Left lung (tissue), 10 donors: ENCODE results near the gene FLT3LG. TPM values are rescaled to one million over a fixed set of nuclear protein-coding genes. Genes with fewer than 3 reads are reported as not detected.

ENCODE experiments used
- ATAC-seq: fragments of 200-7000 bp; cut with Tn5 transposase; one replicate; pipeline ENCODE4 v1.9.1; 2020; ENCODE audit warnings: moderate library complexity
- DNase-seq, 4 donors: peaks; one replicate each; pipeline ENCODE4 v3.0.0-alpha.2; 2013 to 2020
- H3K27ac ChIP-seq, 2 donors: fragments of 200-600 bp; sonication (generic) in 1 of 2; one replicate each; pipeline versions ENCODE4 v1.5.0 to v1.8.0; 2020 to 2021
- H3K27me3 ChIP-seq, 2 donors: fragments of 200-600 bp; sonication (generic) in 1 of 2; one replicate each; pipeline versions ENCODE4 v1.5.0 to v1.8.0; 2020 to 2021
- H3K36me3 ChIP-seq, 2 donors: fragments of 200-600 bp; sonication (generic) in 1 of 2; one replicate each; pipeline versions ENCODE4 v1.5.0 to v1.8.0; 2020 to 2021
- H3K4me1 ChIP-seq, 2 donors: fragments of 200-600 bp; one replicate each; pipeline ENCODE4 v1.8.0; 2021
- H3K4me3 ChIP-seq, 2 donors: fragments of 200-600 bp; sonication (generic) in 1 of 2; one replicate each; pipeline versions ENCODE4 v1.5.0 to v1.8.0; 2020 to 2021; ENCODE audit warnings: mild to moderate bottlenecking in 1 of 2
- H3K9me3 ChIP-seq, 2 donors: fragments of 200-600 bp; sonication (generic) in 1 of 2; one replicate each; pipeline versions ENCODE4 v1.5.0 to v1.8.0; 2020 to 2021
- CTCF ChIP-seq, 2 donors: fragments of 200-600 bp; sonication (generic) in 1 of 2; IDR thresholded peaks; one replicate each; pipeline versions ENCODE4 v1.5.0 to v1.8.0; 2021; ENCODE audit warnings: antibody characterized with exemption in 2 of 2
- intact Hi-C, 2 donors: fragments of 100-400 bp; cut with DNase I; formaldehyde crosslinking; loops; one replicate each; pipeline versions ENCODE4 v1.11.2 to v1.14.2; 2022
- microRNA-seq, 2 donors: library from miRNA; unstranded; fragments of <30 nt; microRNA quantifications; one replicate each; pipeline ENCODE4, GENCODE V29; 2019
- polyA plus RNA-seq, 6 donors: library from polyadenylated mRNA; unstranded; fragments of 120-200 nt; gene quantifications; one replicate each; pipeline ENCODE4 v1.2.1, GENCODE V29; 2013; ENCODE audit not compliant: insufficient read length in 6 of 6
- total RNA-seq, 2 donors: library from RNA; stranded (reverse); fragmentation: NEBNext Ultra II Directional; extraction: Animal tissue kit (Norgen Biotek cat#: 25700); gene quantifications; one replicate each; pipeline ENCODE4 v1.2.1, GENCODE V29; 2021
- donor health status: DM: no; HTN: yes; CAD: no.
- donor health status: DM: no; HTN: no; CAD: no.

Gene FLT3LG
- total and polyA plus RNA-seq, 8 donors, result 6.7 to 10.1 (median 7.4) TPM

GRCh38 chr19:49530708-49531107 is 56.7 kb downstream of the FLT3LG start:
- H3K4me3 ChIP-seq, result no peak overlapping the region
- H3K4me1 ChIP-seq, result peaks cover 11 to 44% of the 10 kb centered on the region in 2 donors
- peaks cover 0 to 60% of the 10 kb centered on the region in 2 donors for H3K36me3 ChIP-seq
- no peaks in the 10 kb centered on the region for H3K27me3 ChIP-seq
- no peak for DNase-seq
- H3K9me3 ChIP-seq, result no peaks in the 10 kb centered on the region
- H3K27ac ChIP-seq, result no peak overlapping the region
- intact Hi-C loops, result no loop called here
- ATAC-seq, result no peak
- TF ChIP-seq CTCF (IDR thresholded peaks at IDR 0.05), result no peak

- intact Hi-C loops, result no loop called here
- peak; percentile 96 for ATAC-seq
- Histone ChIP-seq H3K27ac (peak overlapping the region in 1 of 2 donors; percentile 37), H3K9me3 (no peaks in the 10 kb centered on the region), H3K4me3 (peak overlapping the region; percentile 36 to 73), H3K4me1 (peaks cover 7 to 33% of the 10 kb centered on the region in 2 donors), H3K27me3 (no peaks in the 10 kb centered on the region), H3K36me3 (peaks cover 0 to 63% of the 10 kb centered on the region in 2 donors)
- TF ChIP-seq CTCF (IDR thresholded peaks at IDR 0.05), result peak; percentile 13 to 21
- peak; percentile 70 to 94 (median 74) for DNase-seq
Observed at GRCh38 chr19:49533551-49534488, 59.8 kb downstream of the FLT3LG start.

- DNase-seq (no peak), ATAC-seq (no peak)
- no peaks in the 10 kb centered on the region for H3K9me3 ChIP-seq
- H3K4me1 ChIP-seq, result peaks cover 7 to 33% of the 10 kb centered on the region in 2 donors
- H3K27ac ChIP-seq, result no peak overlapping the region
- H3K36me3 ChIP-seq, result peaks cover 0 to 67% of the 10 kb centered on the region in 2 donors
- H3K4me3 ChIP-seq, result peak overlapping the region in 1 of 2 donors; percentile 73
- no peak for TF ChIP-seq CTCF (IDR thresholded peaks at IDR 0.05)
- H3K27me3 ChIP-seq, result no peaks in the 10 kb centered on the region
- intact Hi-C loops, result no loop called here
Observed at GRCh38 chr19:49534632-49535385, 60.8 kb downstream of the FLT3LG start.

Small RNA genes lying within 50 kb of the gene (microRNA-seq; reads per million reads assigned to microRNA genes)
- gene MIR150, result 699 to 2,764 reads per million in 2 donors

Other genes starting within 250 kb of the FLT3LG start
- 1 to 10 TPM in 1 of 2 donors, under 1 TPM in 1; 0.52 to 1.0 TPM for gene SLC6A16, start 149.0 kb upstream of the FLT3LG start, total RNA-seq
- gene SLC6A16, start 149.0 kb upstream of the FLT3LG start, polyA plus RNA-seq, result 1 to 10 TPM; 2.5 to 6.2 (median 4.3) TPM
- gene CD37, start 138.8 kb upstream of the FLT3LG start, total RNA-seq, result 10 to 100 TPM; 59.0 to 83.2 TPM
- gene CD37, start 138.8 kb upstream of the FLT3LG start, polyA plus RNA-seq, result 10 to 100 TPM; 36.5 to 55.9 (median 52.4) TPM
- 10 to 100 TPM; 36.3 to 50.5 TPM for gene TEAD2, start 111.8 kb upstream of the FLT3LG start, total RNA-seq
- gene TEAD2, start 111.8 kb upstream of the FLT3LG start, polyA plus RNA-seq, result 100 to 1,000 TPM; 108 to 136 (median 123) TPM
- 1 to 10 TPM in 1 of 2 donors, not detected in 1; 1.0 TPM for gene DKKL1, start 110.3 kb upstream of the FLT3LG start, total RNA-seq
- 1 to 10 TPM; 3.4 to 5.5 (median 4.6) TPM for gene DKKL1, start 110.3 kb upstream of the FLT3LG start, polyA plus RNA-seq
- gene KASH5, start 86.0 kb upstream of the FLT3LG start, total RNA-seq, result 1 to 10 TPM in 1 of 2 donors, under 1 TPM in 1; 0.84 to 3.6 TPM
- not detected for gene KASH5, start 86.0 kb upstream of the FLT3LG start, polyA plus RNA-seq
- not detected for gene PTH2, start 50.8 kb upstream of the FLT3LG start, total RNA-seq
- not detected for gene PTH2, start 50.8 kb upstream of the FLT3LG start, polyA plus RNA-seq
- gene GFY, start 48.8 kb upstream of the FLT3LG start, total RNA-seq, result not detected
- gene GFY, start 48.8 kb upstream of the FLT3LG start, polyA plus RNA-seq, result not detected
- under 1 TPM; 0.29 to 0.34 TPM for gene SLC17A7, start 32.7 kb upstream of the FLT3LG start, total RNA-seq
- under 1 TPM; 0.21 to 0.70 (median 0.36) TPM for gene SLC17A7, start 32.7 kb upstream of the FLT3LG start, polyA plus RNA-seq
- 10 to 100 TPM; 54.4 to 78.5 TPM for gene PIH1D1, start 22.4 kb upstream of the FLT3LG start, total RNA-seq
- gene PIH1D1, start 22.4 kb upstream of the FLT3LG start, polyA plus RNA-seq, result 10 to 100 TPM; 73.6 to 93.2 (median 79.6) TPM
- 10 to 100 TPM; 29.3 to 54.2 TPM for gene ALDH16A1, start 21.0 kb upstream of the FLT3LG start, total RNA-seq
- 10 to 100 TPM; 12.6 to 18.3 (median 16.5) TPM for gene ALDH16A1, start 21.0 kb upstream of the FLT3LG start, polyA plus RNA-seq
- 1,000 to 10,000 TPM; 1,924 to 2,053 TPM for gene RPL13A, start 13.4 kb downstream of the FLT3LG start, total RNA-seq
- 1,000 to 10,000 TPM; 3,217 to 4,076 (median 3,655) TPM for gene RPL13A, start 13.4 kb downstream of the FLT3LG start, polyA plus RNA-seq
- 1,000 to 10,000 TPM; 1,463 to 1,657 TPM for gene RPS11, start 22.2 kb downstream of the FLT3LG start, total RNA-seq
- gene RPS11, start 22.2 kb downstream of the FLT3LG start, polyA plus RNA-seq, result 1,000 to 10,000 TPM; 3,128 to 3,903 (median 3,649) TPM
- 100 to 1,000 TPM; 283 to 288 TPM for gene FCGRT, start 38.4 kb downstream of the FLT3LG start, total RNA-seq
- 100 to 1,000 TPM; 287 to 382 (median 307) TPM for gene FCGRT, start 38.4 kb downstream of the FLT3LG start, polyA plus RNA-seq
- gene RCN3, start 53.8 kb downstream of the FLT3LG start, total RNA-seq, result 10 to 100 TPM; 55.4 to 65.3 TPM
- 10 to 100 TPM; 17.1 to 42.5 (median 22.4) TPM for gene RCN3, start 53.8 kb downstream of the FLT3LG start, polyA plus RNA-seq
- 10 to 100 TPM; 40.8 to 45.0 TPM for gene NOSIP, start 106.3 kb downstream of the FLT3LG start, total RNA-seq
- gene NOSIP, start 106.3 kb downstream of the FLT3LG start, polyA plus RNA-seq, result 10 to 100 TPM; 56.6 to 67.9 (median 63.6) TPM
- 10 to 100 TPM in 1 of 2 donors, 1 to 10 TPM in 1; 7.6 to 13.6 TPM for gene PRRG2, start 107.1 kb downstream of the FLT3LG start, total RNA-seq
- 1 to 10 TPM; 3.8 to 6.8 (median 5.1) TPM for gene PRRG2, start 107.1 kb downstream of the FLT3LG start, polyA plus RNA-seq
- 10 to 100 TPM; 26.1 to 26.7 TPM for gene PRR12, start 117.0 kb downstream of the FLT3LG start, total RNA-seq
- gene PRR12, start 117.0 kb downstream of the FLT3LG start, polyA plus RNA-seq, result 10 to 100 TPM; 21.4 to 33.7 (median 27.0) TPM
- 100 to 1,000 TPM in 1 of 2 donors, 10 to 100 TPM in 1; 76.0 to 131 TPM for gene RRAS, start 165.9 kb downstream of the FLT3LG start, total RNA-seq
- gene RRAS, start 165.9 kb downstream of the FLT3LG start, polyA plus RNA-seq, result 10 to 100 TPM; 21.4 to 34.0 (median 27.7) TPM
- gene SCAF1, start 168.0 kb downstream of the FLT3LG start, total RNA-seq, result 10 to 100 TPM; 61.5 to 63.8 TPM
- 10 to 100 TPM; 24.7 to 36.6 (median 33.1) TPM for gene SCAF1, start 168.0 kb downstream of the FLT3LG start, polyA plus RNA-seq
- 10 to 100 TPM; 81.2 to 93.6 TPM for gene IRF3, start 191.6 kb downstream of the FLT3LG start, total RNA-seq
- gene IRF3, start 191.6 kb downstream of the FLT3LG start, polyA plus RNA-seq, result 10 to 100 TPM; 60.2 to 79.1 (median 70.4) TPM
- 10 to 100 TPM; 20.6 to 22.2 TPM for gene BCL2L12, start 191.7 kb downstream of the FLT3LG start, total RNA-seq
- 10 to 100 TPM; 21.4 to 30.1 (median 28.2) TPM for gene BCL2L12, start 191.7 kb downstream of the FLT3LG start, polyA plus RNA-seq
- gene PRMT1, start 203.1 kb downstream of the FLT3LG start, total RNA-seq, result 100 to 1,000 TPM in 1 of 2 donors, 10 to 100 TPM in 1; 79.3 to 137 TPM
- 100 to 1,000 TPM; 208 to 258 (median 224) TPM for gene PRMT1, start 203.1 kb downstream of the FLT3LG start, polyA plus RNA-seq
- 1 to 10 TPM in 1 of 2 donors, under 1 TPM in 1; 0.93 to 2.0 TPM for gene ADM5, start 215.4 kb downstream of the FLT3LG start, total RNA-seq
- 1 to 10 TPM; 1.2 to 2.6 (median 1.9) TPM for gene ADM5, start 215.4 kb downstream of the FLT3LG start, polyA plus RNA-seq
- 10 to 100 TPM in 1 of 2 donors, 1 to 10 TPM in 1; 6.2 to 11.3 TPM for gene CPT1C, start 216.9 kb downstream of the FLT3LG start, total RNA-seq
- 10 to 100 TPM; 23.2 to 37.3 (median 29.3) TPM for gene CPT1C, start 216.9 kb downstream of the FLT3LG start, polyA plus RNA-seq